HG02623 (cell line): ENCODE data around the gene SLC38A8.

Experiments used
- ATAC-seq: cut with Tn5 transposase; IDR thresholded peaks from one replicate; pipeline ENCODE4 v1.9.1; 2021; ENCODE audit warnings: moderate library complexity; ENCODE audit not compliant: unreplicated experiment

Gene SLC38A8

GRCh38 chr16:84042308-84042878 lies at the start of gene SLC38A8:
Gene SLC38A8 (minus strand): TSS chr16:84042795. CDS start chr16:84042157, 638 bp downstream.
- ATAC-seq, result no peak

- no peak for ATAC-seq
Observed at GRCh38 chr16:84091460-84091859, 48.9 kb upstream of the SLC38A8 start.

GRCh38 chr16:84090211-84090610 lies 47.6 kb upstream of the SLC38A8 start:
- ATAC-seq, result no peak

GRCh38 chr16:84088695-84089395 lies 46.2 kb upstream of the SLC38A8 start:
- ATAC-seq, result peak; percentile 75

- ATAC-seq, result no peak
Observed at GRCh38 chr16:84087466-84088151, 45.0 kb upstream of the SLC38A8 start.

- ATAC-seq, result no peak
Observed at GRCh38 chr16:84087001-84087400, 44.4 kb upstream of the SLC38A8 start.

GRCh38 chr16:84086341-84086740 lies 43.7 kb upstream of the SLC38A8 start:
- ATAC-seq, result no peak

- ATAC-seq, result no peak
Observed at GRCh38 chr16:84085773-84086172, 43.2 kb upstream of the SLC38A8 start.

- no peak for ATAC-seq
Observed at GRCh38 chr16:84085271-84085667, 42.7 kb upstream of the SLC38A8 start.

- ATAC-seq, result no peak
Observed at GRCh38 chr16:84084570-84085270, 42.1 kb upstream of the SLC38A8 start.

- ATAC-seq, result no peak
Observed at GRCh38 chr16:84082835-84083569, 40.4 kb upstream of the SLC38A8 start.

GRCh38 chr16:84082110-84082509 lies 39.5 kb upstream of the SLC38A8 start:
- ATAC-seq, result no peak

- no peak for ATAC-seq
Observed at GRCh38 chr16:84081446-84081989, 38.9 kb upstream of the SLC38A8 start.

GRCh38 chr16:84080813-84081212 lies 38.2 kb upstream of the SLC38A8 start:
- no peak for ATAC-seq

GRCh38 chr16:84080378-84080777 lies 37.8 kb upstream of the SLC38A8 start:
- no peak for ATAC-seq

- ATAC-seq, result no peak
Observed at GRCh38 chr16:84079664-84080063, 37.1 kb upstream of the SLC38A8 start.

- ATAC-seq, result no peak
Observed at GRCh38 chr16:84075376-84075775, 32.8 kb upstream of the SLC38A8 start.

- no peak for ATAC-seq
Observed at GRCh38 chr16:84074721-84075120, 32.1 kb upstream of the SLC38A8 start.

GRCh38 chr16:84072014-84072413 lies 29.4 kb upstream of the SLC38A8 start:
- no peak for ATAC-seq

GRCh38 chr16:84071121-84071520 lies 28.5 kb upstream of the SLC38A8 start:
- no peak for ATAC-seq

- ATAC-seq, result no peak
Observed at GRCh38 chr16:84069540-84069939, 26.9 kb upstream of the SLC38A8 start.
